Medulla oblongata (tissue), 1 donor: ENCODE results near the gene GPATCH2L.

Experiments used
- DNase-seq: peaks from one replicate; pipeline ENCODE4 v3.0.0-alpha.2; 2015; ENCODE audit errors: extremely low spot score

Gene GPATCH2L

GRCh38 chr14:76151398-76152332, at the start of gene GPATCH2L:
Gene GPATCH2L (plus strand): TSS chr14:76151922. CDS start chr14:76154364, 2,442 bp downstream.
- peak; percentile 95 for DNase-seq

- no peak for DNase-seq
Measured at GRCh38 chr14:76104802-76105355, 46.8 kb upstream of the GPATCH2L start.

- DNase-seq = no peak
Measured at GRCh38 chr14:76106188-76106587, 45.5 kb upstream of the GPATCH2L start.

GRCh38 chr14:76109087-76109880, 42.4 kb upstream of the GPATCH2L start:
- DNase-seq = no peak

GRCh38 chr14:76112889-76113624, 38.7 kb upstream of the GPATCH2L start:
- DNase-seq = no peak

- DNase-seq = no peak
Measured at GRCh38 chr14:76113691-76114090, 38.0 kb upstream of the GPATCH2L start.

GRCh38 chr14:76115010-76115422, 36.7 kb upstream of the GPATCH2L start:
- DNase-seq = no peak

- DNase-seq = no peak
Measured at GRCh38 chr14:76117789-76118484, 33.8 kb upstream of the GPATCH2L start.

- no peak for DNase-seq
Measured at GRCh38 chr14:76118594-76118993, 33.1 kb upstream of the GPATCH2L start.

- DNase-seq = no peak
Measured at GRCh38 chr14:76121089-76121748, 30.5 kb upstream of the GPATCH2L start.

- no peak for DNase-seq
Measured at GRCh38 chr14:76123426-76124225, 28.1 kb upstream of the GPATCH2L start.

GRCh38 chr14:76125511-76125910, 26.2 kb upstream of the GPATCH2L start:
- no peak for DNase-seq

GRCh38 chr14:76126076-76126475, 25.6 kb upstream of the GPATCH2L start:
- DNase-seq = no peak

GRCh38 chr14:76129851-76130576, 21.7 kb upstream of the GPATCH2L start:
- no peak for DNase-seq

- DNase-seq = no peak
Measured at GRCh38 chr14:76131071-76131965, 20.4 kb upstream of the GPATCH2L start.

- DNase-seq = no peak
Measured at GRCh38 chr14:76133103-76133502, 18.6 kb upstream of the GPATCH2L start.

GRCh38 chr14:76134231-76134630, 17.5 kb upstream of the GPATCH2L start:
- DNase-seq = no peak

GRCh38 chr14:76135722-76136121, 16.0 kb upstream of the GPATCH2L start:
- no peak for DNase-seq
